Ramos (cell line): ENCODE data around the gene HEBP2.

Experiments used
- in situ Hi-C: fragments of 300-500 bp; cut with MboI; formaldehyde crosslinking; loops from one replicate; pipeline ENCODE4 v1.14.3; 2022; ENCODE audit warnings: low sequenced_read_pairs; ENCODE audit not compliant: unreplicated experiment

Gene HEBP2

GRCh38 chr6:138396709-138397108 is 7.3 kb upstream of the HEBP2 start:
- in situ Hi-C loops, result no loop called here

- in situ Hi-C loops, result no loop called here
These were observed 6.6 kb upstream of the HEBP2 start for GRCh38 chr6:138397128-138398122.

GRCh38 chr6:138400326-138400725 is 3.7 kb upstream of the HEBP2 start:
- in situ Hi-C loops, result no loop called here

- in situ Hi-C loops, result no loop called here
These were observed 1.8 kb upstream of the HEBP2 start for GRCh38 chr6:138401960-138402837.

- in situ Hi-C loops, result no loop called here
These were observed 1.2 kb upstream of the HEBP2 start for GRCh38 chr6:138402838-138403187.

GRCh38 chr6:138403324-138403800 is 661 bp upstream of the HEBP2 start:
- in situ Hi-C loops, result no loop called here

- in situ Hi-C loops, result no loop called here
These were observed 779 bp downstream of the HEBP2 start for GRCh38 chr6:138404666-138405337.

- in situ Hi-C loops, result no loop called here
These were observed 1.9 kb downstream of the HEBP2 start for GRCh38 chr6:138405816-138406413.

- in situ Hi-C loops, result no loop called here
These were observed 2.4 kb downstream of the HEBP2 start for GRCh38 chr6:138406443-138406842.

- in situ Hi-C loops, result no loop called here
These were observed 6.2 kb downstream of the HEBP2 start for GRCh38 chr6:138410048-138410735.

- in situ Hi-C loops, result no loop called here
These were observed 7.2 kb downstream of the HEBP2 start for GRCh38 chr6:138410972-138411880.

- in situ Hi-C loops, result no loop called here
These were observed 11.1 kb downstream of the HEBP2 start for GRCh38 chr6:138415125-138415524.

- in situ Hi-C loops, result no loop called here
These were observed 12.2 kb downstream of the HEBP2 start for GRCh38 chr6:138416206-138416605.

GRCh38 chr6:138417493-138418117 is 13.6 kb downstream of the HEBP2 start:
- in situ Hi-C loops, result no loop called here

- in situ Hi-C loops, result no loop called here
These were observed 14.2 kb downstream of the HEBP2 start for GRCh38 chr6:138418118-138418742.

GRCh38 chr6:138419766-138420165 is 15.7 kb downstream of the HEBP2 start:
- in situ Hi-C loops, result no loop called here

GRCh38 chr6:138420356-138420755 is 16.3 kb downstream of the HEBP2 start:
- in situ Hi-C loops, result no loop called here

GRCh38 chr6:138421089-138421488 is 17.1 kb downstream of the HEBP2 start:
- in situ Hi-C loops, result no loop called here
